HepG2 (cell line): ENCODE data around the gene KDM8. TPM values are rescaled to one million over a fixed set of nuclear protein-coding genes. Genes with fewer than 3 reads are reported as not detected.

Source experiments
- ATAC-seq: fragments of 200-7000 bp; cut with Tn5 transposase; 3 replicates; pipeline ENCODE4 v1.9.1; 2020; ENCODE audit warnings: mild to moderate bottlenecking, moderate library complexity
- BruUV-seq: library from RNA; stranded (reverse); fragments of 400-500 nt; replicated peaks from 2 replicates; lab custom pipeline; 2021; lab: Mats Ljungman, UMichigan
- CTCF ChIA-PET: fragments of 300-600 bp; formaldehyde crosslinking; extraction: SDS; loops from one replicate; lab custom pipeline; 2021; ENCODE audit warnings: low total read pairs, inconsistent platforms, low intra/inter-chr PET ratio; lab: Yijun Ruan, JAX
- POLR2A ChIA-PET: fragments of 350-600 bp; sonication (Branson Sonifier 250); formaldehyde crosslinking; loops from one replicate; lab custom pipeline; 2020; ENCODE audit warnings: antibody characterized with exemption, inconsistent platforms; lab: Yijun Ruan, JAX
- DNase-seq: peaks from one replicate; pipeline ENCODE4 v3.0.0-alpha.2; 2015; ENCODE audit warnings: low spot score
- FAIRE-seq: peaks from 3 replicates; lab custom pipeline; 2011; peaks lifted over from hg19 to GRCh38; lab: Jason Lieb, UNC
- H2AFZ ChIP-seq: one replicate; pipeline ENCODE4 v1.6.1; 2011; ENCODE audit warnings: low read length, inconsistent platforms
- H3K27ac ChIP-seq: fragments of 300-600 bp; 3 replicates; pipeline ENCODE4 v1.8.0; 2011; ENCODE audit warnings: mixed run types, mild to moderate bottlenecking, mixed read lengths, low read length, inconsistent platforms; ENCODE audit not compliant: insufficient read depth; ENCODE audit errors: extremely low read length
- H3K27me3 ChIP-seq, 2 experiments: fragments of 200-600 bp in 1 of 2; 2 replicates in 1 of 2; 3 replicates in 1 of 2; pipeline versions ENCODE4 v1.6.0 to v1.8.0; 2011; ENCODE audit warnings: low read length in 2 of 2, mild to moderate bottlenecking in 2 of 2, moderate library complexity in 2 of 2, inconsistent platforms in 1 of 2; ENCODE audit not compliant: insufficient read depth in 2 of 2, control insufficient read depth in 1 of 2
- H3K36me3 ChIP-seq, 2 experiments: fragments of 200-600 bp in 1 of 2; replicated peaks in 1 of 2; 2 replicates in 1 of 2; 3 replicates in 1 of 2; pipeline versions ENCODE4 v1.5.1 to v1.8.0; 2011; ENCODE audit warnings: low read length in 2 of 2, inconsistent platforms in 1 of 2; ENCODE audit not compliant: insufficient read depth in 2 of 2, control insufficient read depth in 1 of 2
- H3K4me1 ChIP-seq: 2 replicates; pipeline ENCODE4 v1.5.1; 2012; ENCODE audit warnings: low read length, inconsistent platforms; ENCODE audit not compliant: insufficient read depth
- H3K4me2 ChIP-seq: 2 replicates; pipeline ENCODE4 v1.6.0; 2011; ENCODE audit warnings: low read depth, low read length, inconsistent platforms
- H3K4me3 ChIP-seq, 3 experiments: fragments of 200-600 bp in 1 of 3; sonication (generic), shearing (Covaris generic) in 1 of 3; replicated peaks in 1 of 3; 2 replicates each; pipeline ENCODE4 v1.5.1; 2011 to 2016; ENCODE audit warnings: low read length in 3 of 3, inconsistent platforms in 2 of 3, low read depth in 2 of 3, mild to moderate bottlenecking in 2 of 3, control low read depth in 1 of 3, mixed read lengths in 1 of 3; ENCODE audit not compliant: insufficient read depth in 1 of 3
- H3K79me2 ChIP-seq: one replicate; pipeline ENCODE4 v1.6.1; 2011; ENCODE audit warnings: low read length, inconsistent platforms; ENCODE audit not compliant: insufficient read depth
- H3K9ac ChIP-seq: 2 replicates; pipeline ENCODE4 v1.6.0; 2011; ENCODE audit warnings: mild to moderate bottlenecking, low read depth, low read length, inconsistent platforms; ENCODE audit not compliant: insufficient read depth
- H3K9me3 ChIP-seq: 2 replicates; pipeline ENCODE4 v1.5.1; 2012; ENCODE audit warnings: mild to moderate bottlenecking, low read length
- H4K20me1 ChIP-seq: 2 replicates; pipeline ENCODE4 v1.6.0; 2011; ENCODE audit warnings: inconsistent platforms, mild to moderate bottlenecking, low read length, moderate library complexity; ENCODE audit not compliant: insufficient read depth
- MZF1 ChIP-seq: sonication (generic); formaldehyde crosslinking; IDR thresholded peaks from 2 replicates; pipeline ENCODE4 v1.8.1; 2023; ENCODE audit warnings: mild to moderate bottlenecking, missing genetic modification reagents, borderline replicate concordance
- TBX2 ChIP-seq: sonication (generic); formaldehyde crosslinking; IDR thresholded peaks from 2 replicates; pipeline ENCODE4 v1.5.0; 2020; ENCODE audit warnings: missing genetic modification reagents, mild to moderate bottlenecking, borderline replicate concordance
- ZNF138 ChIP-seq: sonication (generic); formaldehyde crosslinking; IDR thresholded peaks from 2 replicates; pipeline ENCODE4 v1.5.0; 2020; ENCODE audit warnings: mild to moderate bottlenecking, low read depth, missing genetic modification reagents
- ZNF382 ChIP-seq: sonication (generic); formaldehyde crosslinking; IDR thresholded peaks from 2 replicates; pipeline ENCODE4 v1.5.0; 2020; ENCODE audit warnings: missing genetic modification reagents, mild to moderate bottlenecking, borderline replicate concordance
- ZNF549 ChIP-seq: sonication (generic); formaldehyde crosslinking; IDR thresholded peaks from 2 replicates; pipeline ENCODE4 v1.5.0; 2020; ENCODE audit warnings: missing genetic modification reagents
- ZNF562 ChIP-seq: sonication (generic); formaldehyde crosslinking; IDR thresholded peaks from 2 replicates; pipeline ENCODE4 v1.8.0; 2022; ENCODE audit warnings: missing genetic modification reagents, borderline replicate concordance
- ZNF720 ChIP-seq: sonication (generic); formaldehyde crosslinking; IDR thresholded peaks from 2 replicates; pipeline ENCODE4 v1.4.0; 2020; ENCODE audit warnings: missing genetic modification reagents
- whole genome bisulfite sequencing: methylation state at CpG from one replicate; pipeline ENCODE4 v1.1.6; 2017; ENCODE audit warnings: low lambda C conversion rate; 5-methylcytosine and 5-hydroxymethylcytosine counted together
- in situ Hi-C: cut with HindIII; loops from 2 replicates; pipeline ENCODE4 v1.10.0; 2017; ENCODE audit warnings: low pct_unique_long_range_greater_than_20kb; ENCODE audit not compliant: extremely low pct_ligation_motif_present
- intact Hi-C: fragments of 100-400 bp; cut with micrococcal nuclease; formaldehyde crosslinking; loops from one replicate; pipeline ENCODE4 v1.10.0; 2022; ENCODE audit not compliant: unreplicated experiment
- polyA plus RNA-seq, 8 experiments: library from polyadenylated mRNA; depleted of rRNA in 3 of 8; stranded (reverse) in 7 of 8; unstranded in 1 of 8; fragments of >200 nt; fragmentation: Illumina TruSeq in 4 of 8; extraction: Trizol in 4 of 8; gene quantifications; 2 replicates each; pipeline versions ENCODE4 v1.2.1 to v1.2.3, GENCODE V29; 2011 to 2016; ENCODE audit warnings: low read depth in 4 of 8, missing spikeins in 1 of 8, mixed read lengths in 1 of 8; ENCODE audit not compliant: insufficient read depth in 1 of 8
- total RNA-seq, 5 experiments: library from RNA; depleted of rRNA; stranded (reverse); fragments of >200 nt; fragmentation: Illumina TruSeq; extraction: Trizol; gene quantifications; 2 replicates each; pipeline ENCODE4 v1.2.3, GENCODE V29; 2016; ENCODE audit warnings: low read depth in 1 of 5
- TF ChIP-seq, protein P1 (sequence below): IDR thresholded peaks from 2 replicates; pipeline ENCODE4 v1.6.1; 2016; ENCODE audit warnings: mild to moderate bottlenecking, missing biosample characterization, missing genetic modification reagents
- TF ChIP-seq, protein P2 (sequence below): IDR thresholded peaks from 2 replicates; pipeline ENCODE4 v1.6.1; 2018; ENCODE audit warnings: missing genetic modification reagents, mild to moderate bottlenecking, missing compliant biosample characterization

KDM8 gene
- total and polyA plus RNA-seq, 2 of the 13 experiments (the other 11 are each of a cell fraction or from before 2014, with no cell fraction given), result 3.3 to 8.6 TPM

DNA sequence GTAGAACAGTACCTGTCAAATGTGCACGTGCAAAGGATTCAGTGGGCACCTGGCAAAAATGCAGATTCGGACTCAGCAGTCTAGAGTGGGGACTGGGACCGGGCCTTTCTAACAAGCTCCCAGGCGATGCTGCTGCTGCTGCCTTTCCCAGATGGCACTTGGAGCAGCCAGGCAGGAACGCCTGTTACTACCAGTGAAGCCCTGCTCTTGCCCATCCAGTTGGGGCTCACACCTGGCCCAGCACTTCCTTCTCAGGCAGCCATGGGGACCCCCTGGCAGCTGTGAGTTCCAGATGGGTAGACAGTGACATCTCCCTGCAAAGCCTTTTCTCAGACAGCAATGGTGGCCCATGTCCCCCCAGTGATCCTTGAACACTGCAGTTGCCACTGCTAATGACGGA lies 30.4 kb downstream of the KDM8 start:
- whole genome bisulfite sequencing, result 93% methylated on average over 5 of the region's 6 CpGs
- DNase-seq (no peak), ATAC-seq (no peak), FAIRE-seq (no peak)
- H3K4me2 ChIP-seq, result no peak overlapping the region
- intact Hi-C loops (loop anchor here (2.0 kb wide), 2 partner anchors 31 to 223 kb away; no protein-coding TSS in a partner anchor), in situ Hi-C loops (loop anchor here (5.0 kb wide), 1 partner anchor 134 kb away; no protein-coding TSS in a partner anchor)
- CTCF ChIA-PET, result interaction anchor here (1.5 to 3.2 kb wide), 2 partner anchors 122 to 134 kb away, joined by 4 to 29 read pairs; no protein-coding TSS in a partner anchor
- H3K4me3 ChIP-seq, result no peak overlapping the region
- no peaks in the 10 kb centered on the region for H3K9me3 ChIP-seq
- H3K4me1 ChIP-seq, result no peaks in the 10 kb centered on the region
- H3K36me3 ChIP-seq, result peaks cover 17 to 35% of the 10 kb centered on the region in 2 experiments; a peak in 4 of 5 replicates
- no peaks in the 10 kb centered on the region for H4K20me1 ChIP-seq
- no peak overlapping the region for H3K9ac ChIP-seq
- no peaks in the 10 kb centered on the region for H3K79me2 ChIP-seq
- POLR2A ChIA-PET, result interaction anchor here (1.5 kb wide), 1 partner anchor 52 kb away, joined by 4 read pairs; no protein-coding TSS in a partner anchor
- BruUV-seq, result no TSS peak
- no peak overlapping the region for H3K27ac ChIP-seq
- no peaks in the 10 kb centered on the region for H3K27me3 ChIP-seq
- TF ChIP-seq, protein P1, sequence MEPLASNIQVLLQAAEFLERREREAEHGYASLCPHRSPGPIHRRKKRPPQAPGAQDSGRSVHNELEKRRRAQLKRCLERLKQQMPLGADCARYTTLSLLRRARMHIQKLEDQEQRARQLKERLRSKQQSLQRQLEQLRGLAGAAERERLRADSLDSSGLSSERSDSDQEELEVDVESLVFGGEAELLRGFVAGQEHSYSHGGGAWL (CRISPR knock-in tag), result no peak
- no peak for TF ChIP-seq ZNF720
- no peak for TF ChIP-seq ZNF562 (CRISPR knock-in tag)
- TF ChIP-seq, protein P2, sequence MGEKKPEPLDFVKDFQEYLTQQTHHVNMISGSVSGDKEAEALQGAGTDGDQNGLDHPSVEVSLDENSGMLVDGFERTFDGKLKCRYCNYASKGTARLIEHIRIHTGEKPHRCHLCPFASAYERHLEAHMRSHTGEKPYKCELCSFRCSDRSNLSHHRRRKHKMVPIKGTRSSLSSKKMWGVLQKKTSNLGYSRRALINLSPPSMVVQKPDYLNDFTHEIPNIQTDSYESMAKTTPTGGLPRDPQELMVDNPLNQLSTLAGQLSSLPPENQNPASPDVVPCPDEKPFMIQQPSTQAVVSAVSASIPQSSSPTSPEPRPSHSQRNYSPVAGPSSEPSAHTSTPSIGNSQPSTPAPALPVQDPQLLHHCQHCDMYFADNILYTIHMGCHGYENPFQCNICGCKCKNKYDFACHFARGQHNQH (CRISPR knock-in tag), result no peak
- no peak for TF ChIP-seq ZNF138 (CRISPR knock-in tag)
- TF ChIP-seq ZNF382 (CRISPR knock-in tag), result no peak
- no peak for TF ChIP-seq MZF1 (CRISPR knock-in tag)
- TF ChIP-seq TBX2, result no peak
- no peak for TF ChIP-seq ZNF549
- no peak overlapping the region for H2AFZ ChIP-seq
